Right lobe of liver (tissue), 4 donors: ENCODE measurements around the gene ATP6V0B.

ENCODE experiments used
- POLR2A ChIP-seq: fragments of 450-650 bp; IDR thresholded peaks from one replicate; pipeline ENCODE4 v1.6.1; 2017; ENCODE audit warnings: antibody characterized with exemption, mild to moderate bottlenecking
- TF ChIP-seq, protein P1 (sequence below), 4 donors: fragments of 200-600 bp in 3 of 4; fragments of 450-650 bp in 1 of 4; IDR thresholded peaks; one replicate each; pipeline versions ENCODE4 v1.5.1 to v1.8.0; 2016 to 2022; ENCODE audit warnings: antibody characterized with exemption in 4 of 4, mild to moderate bottlenecking in 2 of 4
- donor health status: DM: no; HTN: no; CAD: no.
- donor health status: DM: no; HTN: no; CAD: no.
- donor health status: DM: no; HTN: yes; CAD: no.

DNA sequence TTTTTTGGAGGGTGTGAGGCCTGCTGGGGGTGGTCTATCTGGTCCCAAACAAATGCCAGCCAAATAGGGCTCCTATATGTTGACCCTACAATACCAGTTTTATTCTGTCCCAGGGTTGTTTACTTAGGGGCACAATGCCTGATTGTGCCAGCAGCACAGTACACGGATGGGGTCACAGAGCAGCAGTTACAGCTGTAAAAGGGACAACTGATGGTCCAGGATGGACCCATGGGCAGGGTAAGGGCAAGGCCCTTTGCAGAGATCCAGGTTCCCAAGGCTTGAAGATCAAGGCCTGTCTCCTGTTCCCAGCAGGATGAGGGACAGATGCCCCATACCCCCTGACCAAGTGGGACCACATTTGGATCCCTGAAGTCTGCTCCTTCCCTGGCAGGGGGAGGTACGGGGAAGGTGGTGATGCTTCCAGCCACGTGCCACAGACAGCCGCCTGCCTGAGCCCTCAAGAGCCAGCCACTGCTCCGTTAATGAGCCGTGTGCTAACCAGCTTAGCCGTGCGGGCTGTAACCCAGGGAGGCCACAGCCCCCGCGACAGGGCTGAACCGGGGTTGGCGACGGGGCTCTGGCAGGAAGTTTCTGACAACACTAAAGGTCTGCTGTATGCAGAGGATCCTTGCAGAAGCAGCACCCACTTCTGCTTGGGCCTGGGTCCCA, 38.3 kb downstream of the ATP6V0B start:
- TF ChIP-seq, protein P1, sequence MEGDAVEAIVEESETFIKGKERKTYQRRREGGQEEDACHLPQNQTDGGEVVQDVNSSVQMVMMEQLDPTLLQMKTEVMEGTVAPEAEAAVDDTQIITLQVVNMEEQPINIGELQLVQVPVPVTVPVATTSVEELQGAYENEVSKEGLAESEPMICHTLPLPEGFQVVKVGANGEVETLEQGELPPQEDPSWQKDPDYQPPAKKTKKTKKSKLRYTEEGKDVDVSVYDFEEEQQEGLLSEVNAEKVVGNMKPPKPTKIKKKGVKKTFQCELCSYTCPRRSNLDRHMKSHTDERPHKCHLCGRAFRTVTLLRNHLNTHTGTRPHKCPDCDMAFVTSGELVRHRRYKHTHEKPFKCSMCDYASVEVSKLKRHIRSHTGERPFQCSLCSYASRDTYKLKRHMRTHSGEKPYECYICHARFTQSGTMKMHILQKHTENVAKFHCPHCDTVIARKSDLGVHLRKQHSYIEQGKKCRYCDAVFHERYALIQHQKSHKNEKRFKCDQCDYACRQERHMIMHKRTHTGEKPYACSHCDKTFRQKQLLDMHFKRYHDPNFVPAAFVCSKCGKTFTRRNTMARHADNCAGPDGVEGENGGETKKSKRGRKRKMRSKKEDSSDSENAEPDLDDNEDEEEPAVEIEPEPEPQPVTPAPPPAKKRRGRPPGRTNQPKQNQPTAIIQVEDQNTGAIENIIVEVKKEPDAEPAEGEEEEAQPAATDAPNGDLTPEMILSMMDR (IDR thresholded peaks at IDR 0.05), result no peak
- TF ChIP-seq POLR2A, result no peak
